Measurements from ENCODE around the gene TFDP1. TPM values are rescaled to one million over a fixed set of nuclear protein-coding genes. Genes with fewer than 3 reads are reported as not detected.

Gene TFDP1
- total and polyA plus RNA-seq, 5 donors from 2014 or later: 31.1 to 64.3 (median 39.8) TPM

Other genes with a start within 250 kb of the TFDP1 start
- not detected for gene GRTP1, start 220.6 kb upstream of the TFDP1 start, total RNA-seq
- gene GRTP1, start 220.6 kb upstream of the TFDP1 start, polyA plus RNA-seq: under 1 TPM in 3 of 4 donors, not detected in 1; 0.29 to 0.52 (median 0.44) TPM
- 0.57 TPM for gene ADPRHL1, start 131.3 kb upstream of the TFDP1 start, total RNA-seq
- under 1 TPM in 3 of 4 donors, not detected in 1; 0.24 to 0.64 (median 0.54) TPM for gene ADPRHL1, start 131.3 kb upstream of the TFDP1 start, polyA plus RNA-seq
- 23.0 TPM for gene DCUN1D2, start 94.0 kb upstream of the TFDP1 start, total RNA-seq
- gene DCUN1D2, start 94.0 kb upstream of the TFDP1 start, polyA plus RNA-seq: 10 to 100 TPM in 1 of 4 donors, 1 to 10 TPM in 3; 6.8 to 10.2 (median 9.2) TPM
- gene ATP4B, start 73.4 kb downstream of the TFDP1 start, total RNA-seq: not detected
- gene ATP4B, start 73.4 kb downstream of the TFDP1 start, polyA plus RNA-seq: not detected
- gene GRK1, start 82.5 kb downstream of the TFDP1 start, total RNA-seq: not detected
- gene GRK1, start 82.5 kb downstream of the TFDP1 start, polyA plus RNA-seq: not detected
- gene TMEM255B, start 174.5 kb downstream of the TFDP1 start, total RNA-seq: 1.3 TPM
- gene TMEM255B, start 174.5 kb downstream of the TFDP1 start, polyA plus RNA-seq: under 1 TPM in 3 of 4 donors, not detected in 1; 0.02 to 0.11 (median 0.10) TPM

All from CD4-positive, CD25-positive, alpha-beta regulatory T cell (primary cell).